HG02610 (cell line): Measurements from ENCODE around the gene DDAH1.
A peak's percentile ranks its signal among the peaks of the same experiment; 100 is the strongest.
"Not testable (repeated sequence)": the region's sequence is repeated elsewhere in the genome, so short reads cannot be mapped to it uniquely, and the experiment has no call there.

Source experiments
- ATAC-seq: cut with Tn5 transposase; IDR thresholded peaks from one replicate; pipeline ENCODE4 v1.9.1; 2021; ENCODE audit warnings: mild to moderate bottlenecking, moderate library complexity; ENCODE audit not compliant: unreplicated experiment

The DDAH1 gene

DNA sequence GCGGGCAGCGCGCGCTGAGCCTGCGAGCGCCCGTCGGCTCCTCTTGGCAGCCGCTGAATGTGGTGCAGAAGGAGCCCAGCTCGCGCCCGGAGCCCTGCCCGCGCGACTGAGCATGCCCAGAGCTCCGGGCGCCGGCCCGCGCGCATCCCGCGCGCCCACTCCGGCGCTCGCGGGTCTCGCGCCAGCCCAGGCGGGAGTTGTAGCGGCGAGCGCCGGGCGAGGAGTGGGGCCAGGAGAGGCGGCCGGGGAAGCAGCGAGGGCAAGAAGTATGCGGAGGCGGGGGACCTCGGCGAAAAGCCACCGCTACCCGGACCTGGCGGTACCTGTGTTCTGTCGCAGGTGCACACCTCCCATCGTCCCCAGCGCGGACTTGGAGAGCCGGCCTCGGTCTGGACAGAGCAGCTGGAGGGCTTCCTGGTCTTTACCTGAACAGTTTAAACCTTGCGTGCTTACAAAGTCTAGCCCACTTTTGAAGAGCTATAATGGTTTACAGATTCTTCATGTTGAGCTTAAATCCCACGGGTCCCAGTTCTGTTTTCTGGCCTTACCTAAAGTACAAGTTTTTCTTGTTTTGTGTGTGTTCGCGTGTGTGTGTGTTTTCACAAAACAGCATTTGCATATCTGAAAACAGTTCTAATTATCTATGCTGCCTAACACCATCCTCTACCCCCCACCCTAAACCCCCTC lies at the start of gene DDAH1:
TSS of gene DDAH1 (minus strand) at position 61 of the 687 bp plus-strand sequence. CDS start 114 bp downstream, outside the sequence.
- peak; percentile 27 for ATAC-seq

DNA sequence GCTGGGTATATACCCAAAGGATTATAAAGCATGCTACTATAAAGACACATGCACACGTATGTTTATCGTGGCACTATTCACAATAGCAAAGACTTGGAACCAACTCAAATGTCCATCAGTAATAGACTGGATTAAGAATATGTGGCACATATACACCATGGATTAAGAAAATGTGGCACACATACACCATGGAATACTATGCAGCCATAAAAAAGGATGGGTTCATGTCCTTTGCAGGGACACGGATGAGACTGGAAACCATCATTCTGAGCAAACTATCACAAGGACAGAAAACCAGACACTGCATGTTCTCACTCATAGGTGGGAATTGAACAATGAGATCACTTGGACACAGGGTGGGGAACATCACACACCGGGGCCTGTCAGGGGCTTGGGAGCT lies 49.0 kb upstream of the DDAH1 start:
- ATAC-seq, result not testable (repeated sequence)

DNA sequence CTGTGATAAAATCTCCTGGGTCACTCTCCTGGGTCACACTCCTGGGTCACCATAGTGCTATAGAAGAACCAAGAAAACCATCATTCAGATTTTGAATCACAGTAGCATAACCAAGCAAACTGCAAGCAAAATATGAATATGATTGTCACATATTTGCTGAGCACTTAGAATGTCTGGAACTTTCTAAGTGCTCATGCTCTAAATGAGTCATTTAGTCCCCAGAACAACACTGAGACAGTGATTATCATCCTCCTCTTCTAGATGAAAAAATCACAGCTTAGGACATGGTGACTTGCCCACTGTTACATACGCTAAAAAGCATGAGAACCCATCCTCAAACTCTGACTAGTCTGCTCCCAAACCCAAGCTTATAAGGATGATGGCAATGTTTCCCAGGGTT lies 39.5 kb upstream of the DDAH1 start:
- no peak for ATAC-seq

DNA sequence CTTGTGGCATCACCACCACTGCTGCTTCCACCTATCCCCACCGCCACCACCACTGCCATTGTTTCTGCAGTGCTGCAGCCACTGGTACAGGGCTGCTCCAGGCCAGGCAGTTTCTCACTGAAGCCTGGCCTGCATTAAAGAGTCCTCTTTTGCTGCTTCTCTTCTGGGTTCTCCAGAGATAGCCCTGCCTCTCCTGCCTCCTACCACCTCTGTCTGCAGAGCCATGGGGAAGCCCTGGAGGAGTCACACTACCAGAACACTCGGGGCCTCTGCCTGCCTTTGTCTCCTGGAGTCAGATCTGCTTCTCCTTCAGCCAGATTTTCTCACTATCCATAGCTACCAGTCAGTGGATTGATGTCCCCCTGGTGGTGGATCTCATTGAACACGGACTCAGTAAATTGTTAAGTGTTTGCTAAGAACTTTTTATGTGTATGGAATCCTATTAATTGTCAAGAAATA lies 37.7 kb upstream of the DDAH1 start:
- no peak for ATAC-seq

DNA sequence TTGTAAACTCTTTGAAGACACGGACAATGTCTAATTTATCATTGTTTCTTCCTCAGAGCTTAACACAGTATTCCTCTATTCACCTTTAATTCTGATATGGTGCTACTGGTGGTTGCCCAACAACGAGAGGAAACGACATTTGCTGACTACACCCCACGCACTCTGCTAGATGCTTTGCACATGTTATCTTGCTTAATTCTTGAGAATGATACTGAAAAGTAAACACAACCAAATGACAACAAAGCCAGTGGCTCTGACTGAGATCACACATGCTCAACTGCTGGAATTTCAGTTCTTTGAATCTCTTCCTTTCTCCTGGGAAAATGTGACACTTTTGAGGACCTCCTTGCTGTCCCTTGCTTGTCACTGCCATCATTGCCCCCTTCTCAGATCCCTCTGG lies 37.2 kb upstream of the DDAH1 start:
- ATAC-seq, result no peak

DNA sequence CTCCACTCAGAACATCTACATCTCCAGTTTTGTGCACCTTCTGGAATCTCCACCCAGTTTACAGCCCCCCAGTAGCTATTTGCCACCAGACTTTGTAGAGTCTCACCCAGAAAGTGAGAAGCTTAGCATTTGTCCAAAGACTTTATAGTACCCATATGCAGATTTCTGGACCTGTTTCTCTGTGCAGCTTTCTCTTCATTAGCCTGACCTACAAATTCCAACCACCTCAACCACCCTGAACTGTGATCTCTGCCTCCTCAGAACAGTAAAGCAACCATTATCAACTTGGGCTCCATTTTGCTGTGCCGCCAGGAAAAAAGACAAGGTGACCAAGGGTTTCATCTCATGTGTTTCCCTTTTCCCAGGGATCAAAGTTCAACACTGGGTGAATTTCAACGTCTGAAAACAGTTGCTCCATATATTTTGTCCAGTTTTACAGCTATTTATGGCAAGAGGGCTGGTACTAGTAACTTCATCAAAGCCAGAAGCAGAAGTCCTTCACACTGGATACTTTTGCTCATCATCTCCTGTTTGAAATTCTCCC lies 36.5 kb upstream of the DDAH1 start:
- ATAC-seq, result no peak

DNA sequence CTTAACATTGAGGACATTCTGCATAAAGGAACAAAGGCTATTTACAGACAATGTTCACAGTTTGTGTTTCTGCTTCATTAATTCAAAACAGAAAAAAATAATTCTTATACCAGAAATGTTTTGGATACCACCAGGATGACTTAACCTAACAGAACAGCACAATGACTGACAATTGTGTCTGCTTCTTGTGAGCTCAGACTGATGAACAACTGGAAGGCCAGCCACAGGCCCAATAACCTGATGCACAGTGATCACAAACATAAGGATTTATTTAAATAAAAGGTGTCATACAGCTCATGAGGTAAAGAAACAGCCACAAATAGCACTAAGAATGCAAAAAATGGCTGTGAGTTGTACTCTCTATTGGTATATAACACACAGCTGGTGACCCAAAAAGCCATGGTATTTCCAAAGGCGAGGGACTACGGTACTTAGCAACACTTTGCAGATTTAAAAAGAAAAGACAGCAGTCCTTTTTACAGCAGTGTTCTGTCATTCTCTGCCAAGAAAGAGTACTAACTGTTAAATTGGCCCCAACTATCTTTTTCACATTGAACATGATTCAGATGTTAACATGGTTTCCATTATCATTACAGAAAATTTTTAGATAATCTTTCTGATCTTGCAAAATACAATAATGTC lies 32.1 kb upstream of the DDAH1 start:
- no peak for ATAC-seq

DNA sequence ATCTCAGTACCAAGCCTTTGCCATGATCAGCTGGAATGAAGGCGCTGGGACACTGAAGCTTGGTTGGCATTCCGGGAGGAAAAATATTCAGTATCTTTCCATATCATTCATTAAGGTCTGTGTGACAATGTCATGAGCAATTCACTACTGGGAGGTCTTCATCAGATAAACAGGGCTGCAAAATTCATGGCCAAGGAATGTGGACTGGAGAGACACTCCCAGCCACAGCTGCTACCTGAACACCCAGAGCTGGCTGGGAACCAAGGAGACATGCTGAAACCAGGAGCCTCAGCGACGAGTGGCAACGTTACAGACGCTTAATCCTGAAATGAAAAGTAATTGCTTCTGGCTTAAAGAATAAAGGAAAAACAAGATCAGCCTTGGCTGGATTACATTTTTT lies 30.6 kb upstream of the DDAH1 start:
- no peak for ATAC-seq

DNA sequence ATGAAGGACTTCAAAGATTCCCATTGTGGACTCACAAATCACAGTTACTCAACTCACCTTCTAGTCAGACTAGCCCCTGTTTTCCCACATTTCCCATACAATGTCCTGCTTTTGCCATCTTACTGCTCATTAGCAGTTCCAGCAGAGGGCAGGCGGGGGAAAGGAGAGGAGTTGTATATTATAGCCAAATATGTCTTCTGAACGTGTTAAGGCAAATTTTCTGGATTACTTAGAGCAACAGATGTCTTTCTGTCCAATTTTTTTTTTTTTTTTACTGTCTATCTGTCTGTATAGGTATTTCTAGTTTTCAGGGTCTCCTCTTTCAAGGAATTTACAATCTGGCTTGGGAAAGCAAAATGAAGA lies 29.9 kb upstream of the DDAH1 start:
- ATAC-seq, result no peak

DNA sequence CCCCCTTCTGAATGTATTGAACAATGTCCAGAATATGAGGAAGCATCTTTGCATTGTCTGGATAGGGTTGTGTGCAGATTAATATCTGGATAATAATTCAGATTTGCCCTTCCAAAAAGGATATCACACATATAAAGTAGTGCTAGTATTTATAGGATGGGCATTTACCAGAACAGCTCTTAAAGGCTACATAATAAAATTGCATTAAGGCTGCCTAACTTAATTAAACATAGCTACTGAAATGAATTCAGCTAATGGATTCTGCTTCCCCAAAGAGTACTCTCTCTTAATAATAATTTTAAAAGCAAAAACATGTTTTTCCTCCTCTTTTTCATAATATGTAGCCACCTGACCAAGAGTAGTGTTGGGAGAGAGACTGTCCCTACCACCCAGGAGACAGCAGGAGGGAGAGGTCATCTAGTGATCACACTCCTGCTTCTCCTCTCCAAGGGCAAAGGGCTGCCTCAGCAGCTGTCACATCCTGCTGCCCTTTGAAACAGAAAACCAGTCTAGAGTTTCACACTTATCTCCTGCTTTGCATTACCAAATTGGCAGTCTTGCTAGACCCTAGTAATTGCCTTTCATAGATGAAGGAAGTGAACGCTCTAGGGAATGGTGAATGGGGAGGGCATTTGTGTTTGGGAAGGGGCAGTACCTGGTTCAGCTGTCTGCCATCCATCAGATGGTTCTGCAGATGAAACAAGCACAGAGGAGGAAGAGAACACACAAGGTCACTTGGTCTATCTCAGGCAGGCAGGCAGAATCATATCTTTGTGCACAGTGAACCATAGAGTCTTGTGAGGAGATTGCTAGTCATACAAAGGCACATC lies 29.3 kb upstream of the DDAH1 start:
- ATAC-seq, result no peak

DNA sequence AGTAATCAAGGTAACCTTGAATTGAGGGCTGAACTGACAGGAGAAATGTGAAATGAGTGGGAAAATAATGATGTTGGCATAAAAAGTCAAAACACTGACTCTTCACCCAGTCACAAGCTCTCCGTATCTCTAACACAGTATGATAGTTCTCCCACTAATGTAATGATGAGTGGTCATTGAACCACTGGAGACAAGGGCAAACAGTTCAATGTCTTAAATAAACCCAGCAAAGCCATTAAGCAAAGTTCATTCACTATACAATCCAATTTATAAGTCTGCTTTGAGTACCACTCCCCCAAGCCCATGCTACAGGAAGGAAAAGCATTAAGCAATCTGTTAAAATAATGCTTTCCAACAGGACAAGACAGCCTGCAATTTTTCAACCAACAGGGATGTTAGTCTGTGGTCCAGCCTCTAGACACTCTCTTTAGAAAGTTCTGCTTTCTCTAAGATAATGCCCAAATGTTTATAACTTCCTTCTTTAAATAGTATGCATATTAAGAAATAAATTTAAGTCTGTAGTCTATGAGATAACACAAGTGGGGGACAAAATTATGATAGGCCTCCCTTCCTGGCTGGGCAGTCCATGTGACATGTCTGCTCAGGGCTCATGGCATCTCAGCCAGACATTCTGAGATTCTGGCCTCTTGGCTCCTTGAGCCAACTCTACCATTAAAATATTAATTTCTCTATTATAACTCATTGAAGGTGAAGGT lies 25.5 kb upstream of the DDAH1 start:
- no peak for ATAC-seq

DNA sequence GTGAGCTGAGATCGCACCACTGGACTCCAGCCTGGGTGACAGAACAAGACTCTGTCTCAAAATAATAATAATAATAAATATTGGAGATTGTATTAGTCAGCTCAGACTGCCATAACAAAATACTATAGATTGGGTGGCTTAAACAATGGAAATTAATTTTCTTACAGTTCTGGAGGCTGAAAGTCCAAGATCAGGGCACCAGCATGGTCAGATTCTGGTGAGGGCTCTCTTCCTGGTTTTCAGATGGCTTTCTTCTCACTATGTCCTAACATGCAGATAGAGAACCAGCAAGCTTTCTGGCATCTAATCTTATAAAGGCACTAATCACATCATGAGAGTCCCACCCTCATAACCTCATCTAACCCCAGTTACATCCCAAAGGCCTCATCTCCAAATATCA lies 23.2 kb upstream of the DDAH1 start:
- no peak for ATAC-seq

DNA sequence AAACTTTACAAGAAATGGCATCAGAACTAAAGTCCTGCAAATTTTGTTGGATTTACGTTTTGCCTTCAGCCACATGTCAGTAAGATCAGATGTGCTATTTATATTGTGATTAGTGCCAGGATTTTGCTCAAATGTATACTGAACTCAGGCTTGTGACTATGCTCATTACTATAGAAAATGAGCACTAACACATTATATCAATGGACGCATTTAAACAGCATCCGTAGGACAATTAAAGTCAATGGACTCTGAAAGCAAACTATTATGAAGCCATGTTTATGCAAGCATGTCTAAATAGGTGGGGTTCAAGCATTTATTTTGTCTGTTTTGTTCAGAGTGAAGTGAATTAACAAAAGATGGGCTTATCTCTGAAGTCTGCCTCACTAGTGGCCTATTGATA lies 20.6 kb upstream of the DDAH1 start:
- ATAC-seq, result no peak

DNA sequence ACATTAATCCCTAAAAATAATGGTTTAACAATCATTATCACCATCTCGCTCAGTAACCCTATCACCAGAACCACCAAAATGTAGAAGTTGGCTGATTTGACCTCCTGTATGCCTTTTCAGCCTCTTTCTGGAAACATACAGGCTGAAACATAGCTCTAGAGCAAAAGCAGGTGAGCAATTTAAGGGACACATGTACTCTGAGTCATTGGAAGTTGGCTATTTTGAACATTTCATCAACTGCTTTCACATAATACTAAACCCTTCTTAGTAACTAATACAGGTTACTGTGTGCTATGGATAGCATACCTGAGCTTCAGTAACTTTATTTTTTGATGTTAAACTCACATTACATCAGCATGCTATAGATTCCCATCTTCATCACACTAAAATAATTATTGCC lies 19.8 kb upstream of the DDAH1 start:
- ATAC-seq, result no peak

DNA sequence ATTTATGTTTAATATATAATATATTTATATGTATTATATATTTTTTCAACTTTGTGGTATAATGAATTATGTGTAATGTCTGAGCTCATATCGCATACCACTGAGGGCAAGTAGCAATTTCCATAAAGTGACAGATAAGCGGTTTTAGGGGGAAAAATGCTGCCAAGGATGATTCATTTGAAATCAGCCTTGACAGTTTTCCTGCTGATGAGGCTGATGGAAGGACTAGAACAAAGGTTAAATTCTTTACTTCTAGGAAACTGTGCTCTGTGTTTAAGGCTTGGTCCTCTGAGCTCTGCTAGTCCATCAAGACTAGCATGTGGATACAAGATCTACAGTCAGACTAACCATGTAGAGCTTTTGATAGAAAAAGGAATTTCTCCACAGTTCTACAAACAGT lies 19.3 kb upstream of the DDAH1 start:
- ATAC-seq, result no peak

DNA sequence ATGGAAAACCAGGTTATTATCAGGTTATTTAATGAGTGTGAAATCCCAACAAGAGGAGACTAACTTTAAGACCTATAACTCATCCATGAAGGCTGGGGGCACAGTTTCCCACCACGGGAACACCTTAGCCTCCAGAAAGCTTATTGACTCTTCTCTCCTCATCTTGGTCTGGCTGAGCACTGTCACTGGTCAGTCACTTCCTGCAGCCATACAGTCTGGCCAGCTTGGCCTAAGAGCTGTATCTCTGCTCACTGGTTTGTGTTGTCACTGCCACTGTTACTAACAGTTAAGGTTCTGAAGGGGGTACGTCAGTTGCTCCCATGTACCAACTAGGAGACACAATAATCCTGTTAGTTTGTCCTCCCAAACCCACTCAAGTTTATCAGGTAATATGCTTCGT lies 16.7 kb upstream of the DDAH1 start:
- ATAC-seq, result no peak

DNA sequence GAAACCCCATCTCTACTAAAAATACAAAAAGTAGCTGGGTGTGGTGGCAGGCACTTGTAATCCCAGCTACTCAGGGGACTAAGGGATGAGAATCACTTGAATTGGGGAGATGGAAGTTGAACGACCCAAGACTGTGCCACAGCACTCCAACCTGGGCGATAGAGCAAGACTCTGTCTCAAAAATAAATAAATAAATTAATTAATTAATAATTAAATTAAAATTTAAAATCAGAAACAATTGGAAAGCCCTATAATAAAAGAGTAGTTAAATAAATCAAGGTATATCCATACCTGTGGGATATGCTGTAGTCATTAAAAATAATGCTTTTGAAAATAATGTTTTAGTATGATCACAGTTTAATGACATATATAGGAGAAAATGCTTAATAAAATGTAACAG lies 15.6 kb upstream of the DDAH1 start:
- no peak for ATAC-seq

DNA sequence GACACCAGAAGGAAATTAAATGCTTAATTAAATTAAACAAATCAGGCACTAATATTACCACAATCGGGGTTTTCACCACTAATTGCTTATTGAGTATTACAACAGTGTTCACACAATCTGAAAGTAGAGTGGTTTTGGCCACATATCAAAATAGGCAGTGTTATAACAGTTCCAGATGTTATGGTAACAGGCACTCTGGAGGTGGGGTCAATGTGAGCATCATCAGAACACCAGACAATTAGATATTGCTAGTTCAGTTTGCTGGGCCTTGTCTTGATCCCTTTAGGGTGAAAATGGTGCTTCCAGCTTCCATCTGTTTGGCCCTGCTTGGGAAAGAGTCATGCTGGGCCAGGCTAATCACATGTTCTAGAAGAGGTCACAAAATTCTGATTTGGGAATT lies 14.5 kb upstream of the DDAH1 start:
- ATAC-seq, result no peak

DNA sequence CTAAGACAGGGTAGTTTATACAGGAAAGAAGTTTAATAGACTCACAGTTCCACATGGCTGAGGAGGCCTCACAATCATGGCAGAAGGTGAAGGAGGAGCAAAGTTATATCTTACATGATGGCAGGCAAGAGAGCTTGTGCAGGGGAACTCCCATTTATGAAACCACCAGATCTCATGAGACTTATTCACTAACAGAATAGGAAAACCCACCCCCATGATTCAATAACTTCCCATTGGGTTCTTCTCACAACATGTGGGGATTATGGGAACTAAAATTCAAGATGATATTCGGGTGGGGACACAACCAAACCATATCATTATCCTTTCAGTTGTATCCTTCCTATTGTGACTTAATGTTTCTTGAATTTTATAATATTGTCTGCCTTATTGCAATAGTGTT lies 13.4 kb upstream of the DDAH1 start:
- ATAC-seq, result no peak

DNA sequence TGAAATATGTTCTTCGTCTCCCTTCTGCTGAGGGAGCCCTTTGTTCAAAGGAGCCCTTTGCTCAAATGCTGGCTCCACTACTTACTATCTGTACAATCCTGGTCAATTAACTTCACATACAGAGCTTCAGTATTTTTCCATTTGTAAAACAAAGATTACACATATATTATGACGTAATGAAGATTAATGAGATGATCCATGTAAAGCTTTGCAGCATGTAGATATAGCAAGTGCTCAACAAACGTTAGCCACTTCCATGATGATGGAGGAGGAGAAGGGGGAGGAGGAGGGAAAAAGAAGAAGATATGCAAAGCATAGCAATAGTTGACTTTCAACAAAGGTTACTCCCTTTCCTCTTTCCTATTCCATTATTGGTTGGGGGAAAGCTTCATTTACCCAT lies 10.1 kb upstream of the DDAH1 start:
- ATAC-seq, result no peak

DNA sequence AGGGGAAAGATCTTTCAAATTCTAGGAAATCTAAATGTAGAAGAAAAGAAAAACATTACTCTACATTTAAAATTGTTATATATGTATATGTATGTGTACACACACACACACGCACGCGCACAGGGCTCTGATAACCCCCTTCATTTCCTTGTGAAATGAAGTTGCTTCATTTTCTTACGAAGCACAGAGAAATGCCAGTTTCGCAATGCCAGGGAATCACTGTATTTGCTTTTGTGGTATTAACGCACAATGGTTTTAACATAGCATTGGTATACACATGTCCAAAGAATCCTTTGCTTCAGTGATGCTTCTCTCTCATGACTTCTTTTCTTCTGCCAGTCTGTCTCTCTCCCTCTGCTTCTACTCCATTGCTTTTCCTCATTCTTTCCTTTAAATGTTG lies 8.4 kb upstream of the DDAH1 start:
- ATAC-seq, result no peak
